OCI-LY7 (cell line): ENCODE measurements around the gene METTL25B. TPM values are rescaled to one million over a fixed set of nuclear protein-coding genes. Genes with fewer than 3 reads are reported as not detected.

Experiments used
- BruUV-seq: library from RNA; stranded (reverse); fragments of 400-500 nt; replicated peaks from 2 replicates; lab custom pipeline; 2021; lab: Mats Ljungman, UMichigan
- CTCF ChIA-PET: fragments of 300-600 bp; sonication (Branson Sonifier 250); formaldehyde crosslinking; loops from one replicate; lab custom pipeline; 2022; ENCODE audit warnings: antibody characterized with exemption; ENCODE audit not compliant: unreplicated experiment; lab: Charles Lee
- POLR2A ChIA-PET: fragments of 300-600 bp; sonication (Branson Sonifier 250); formaldehyde crosslinking; loops from one replicate; lab custom pipeline; 2022; ENCODE audit warnings: antibody characterized with exemption; lab: Charles Lee
- DNase-seq: peaks from one replicate; pipeline ENCODE4 v3.0.0-alpha.2; 2015; ENCODE audit warnings: low spot score
- H2AFZ ChIP-seq: fragments of 200-600 bp; sonication (generic), shearing (Covaris generic); 2 replicates; pipeline ENCODE4 v1.6.1; 2014; ENCODE audit warnings: mild to moderate bottlenecking, antibody characterized with exemption, low read length, moderate library complexity
- H3K27ac ChIP-seq: fragments of 200-600 bp; sonication (generic); 2 replicates; pipeline ENCODE4 v1.5.1; 2014; ENCODE audit warnings: mixed run types, low read depth, mild to moderate bottlenecking, moderate library complexity, low read length, inconsistent platforms; ENCODE audit not compliant: poor library complexity, severe bottlenecking
- H3K36me3 ChIP-seq: fragments of 200-600 bp; sonication (generic); 2 replicates; pipeline ENCODE4 v1.6.1; 2014; ENCODE audit warnings: mild to moderate bottlenecking, antibody characterized with exemption, low read length, moderate library complexity, mixed read lengths; ENCODE audit not compliant: insufficient read depth
- H3K4me1 ChIP-seq: fragments of 200-600 bp; sonication (generic); 2 replicates; pipeline ENCODE4 v1.5.1; 2014; ENCODE audit warnings: mild to moderate bottlenecking, low read length; ENCODE audit not compliant: insufficient read depth, poor library complexity, severe bottlenecking
- H3K4me2 ChIP-seq: fragments of 200-600 bp; sonication (generic); 2 replicates; pipeline ENCODE4 v1.6.1; 2014; ENCODE audit warnings: mild to moderate bottlenecking, low read length
- H3K4me3 ChIP-seq: fragments of 200-600 bp; sonication (generic); 2 replicates; pipeline ENCODE4 v1.5.1; 2014; ENCODE audit warnings: mild to moderate bottlenecking, low read depth, low read length; ENCODE audit not compliant: poor library complexity, severe bottlenecking
- H3K79me2 ChIP-seq: fragments of 200-600 bp; sonication (generic); 2 replicates; pipeline ENCODE4 v1.6.1; 2016; ENCODE audit warnings: low read depth, mild to moderate bottlenecking, low read length, moderate library complexity, mixed read lengths; ENCODE audit not compliant: insufficient read depth
- H3K9me2 ChIP-seq: fragments of 200-600 bp; sonication (generic); 2 replicates; pipeline ENCODE4 v1.6.1; 2016; ENCODE audit warnings: mild to moderate bottlenecking, low read length, mixed read lengths; ENCODE audit not compliant: insufficient read depth
- H3K9me3 ChIP-seq: fragments of 200-600 bp; sonication (generic); 2 replicates; pipeline ENCODE4 v1.6.1; 2014; ENCODE audit warnings: mild to moderate bottlenecking, mixed run types, low read length, mixed read lengths
- H4K20me1 ChIP-seq: fragments of 200-600 bp; sonication (generic); 2 replicates; pipeline ENCODE4 v1.6.1; 2014; ENCODE audit warnings: mild to moderate bottlenecking, antibody characterized with exemption, low read length, moderate library complexity, mixed read lengths; ENCODE audit not compliant: insufficient read depth
- CTCF ChIP-seq: fragments of 200-600 bp; sonication (generic); conservative IDR thresholded peaks from 2 replicates; pipeline ENCODE4 v1.5.1; 2014; ENCODE audit warnings: mild to moderate bottlenecking, antibody characterized with exemption, low read length, moderate library complexity, mixed read lengths
- EZH2phosphoT487 ChIP-seq: fragments of 200-600 bp; sonication (generic); IDR thresholded peaks from 2 replicates; pipeline ENCODE4 v1.6.1; 2018; ENCODE audit warnings: low read depth, borderline replicate concordance, mild to moderate bottlenecking, mixed run types, antibody characterized with exemption, low read length, moderate library complexity, mixed read lengths
- intact Hi-C: fragments of 100-400 bp; cut with micrococcal nuclease; formaldehyde crosslinking; loops from one replicate; pipeline ENCODE4 v1.10.0; 2022; ENCODE audit not compliant: unreplicated experiment
- total RNA-seq, 2 experiments: library from RNA; depleted of rRNA in 1 of 2; stranded (reverse); fragments of >200 nt in 1 of 2; shearing (Covaris generic) in 1 of 2; gene quantifications; 2 replicates each; pipeline ENCODE4 v1.2.3, GENCODE V29; 2014 to 2022

The METTL25B gene
- total RNA-seq, 2 experiments from 2014 or later: 24.7 to 45.6 TPM

DNA sequence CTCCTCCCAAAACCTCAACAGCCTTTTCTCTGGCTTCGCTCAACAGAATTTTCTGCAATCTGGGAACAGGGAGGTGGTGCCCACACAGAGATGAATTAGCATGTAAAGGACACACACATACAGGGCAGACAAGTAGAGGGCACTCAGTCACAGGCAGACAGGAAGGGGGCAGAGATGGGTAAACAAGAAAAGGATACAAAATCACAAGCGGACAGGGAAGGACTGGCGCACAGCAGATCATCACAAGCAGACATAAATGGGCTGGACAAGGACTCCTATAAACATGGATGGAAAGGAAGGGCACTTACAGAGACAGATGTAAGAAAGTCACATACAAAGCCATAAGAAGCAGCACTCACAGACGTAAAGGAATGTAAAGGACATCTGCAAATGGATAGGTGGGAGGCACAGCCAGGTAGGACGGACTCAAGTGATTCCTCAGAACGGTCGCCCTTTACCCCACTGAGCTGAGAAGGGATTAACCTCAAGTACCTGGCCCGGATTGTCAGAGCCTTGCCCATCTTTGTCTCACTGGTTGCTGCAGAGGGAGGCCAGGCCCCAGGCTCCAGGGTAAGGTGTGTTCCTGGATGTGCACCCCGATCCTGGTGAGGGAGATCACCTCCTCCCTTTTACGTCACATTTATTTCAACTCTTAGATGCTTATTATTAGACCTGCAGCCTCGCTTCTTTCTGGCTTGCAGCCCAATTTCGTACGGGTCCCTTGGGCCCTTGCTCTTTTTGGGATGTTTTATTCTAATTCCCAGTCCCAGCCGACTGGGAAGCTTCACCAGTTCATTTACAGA is 38.2 kb downstream of the METTL25B start:
- Histone ChIP-seq H3K4me1 (peaks cover 24% of the 10 kb centered on the region), H3K36me3 (peaks cover 25% of the 10 kb centered on the region), H3K4me2 (peak overlapping the region; percentile 99), H3K4me3 (peak overlapping the region; percentile 82), H3K9me2 (no peaks in the 10 kb centered on the region), H3K79me2 (peaks cover 49% of the 10 kb centered on the region), H3K27ac (peak overlapping the region; percentile 51), H4K20me1 (peaks cover 11% of the 10 kb centered on the region; the same call in 1 of the 2 replicates), H2AFZ (peak overlapping the region; percentile 83), H3K9me3 (no peaks in the 10 kb centered on the region)
- TF ChIP-seq EZH2phosphoT487 (no peak), CTCF (no peak)
- DNase-seq: no peak
- TSS peak; percentile 88 for BruUV-seq
- intact Hi-C loops: loop anchor here (1.0 kb wide), 3 partner anchors 15 to 38 kb away; partner anchors contain the start of genes HDGF, ISG20L2, METTL25B and MRPL24
- ChIA-PET CTCF (interaction anchor here (1.0 kb wide), 1 partner anchor 40 kb away, joined by 8 read pairs; no protein-coding TSS in a partner anchor), POLR2A (interaction anchor here (0.7 to 2.0 kb wide), 4 partner anchors 10 to 39 kb away, joined by 4 to 16 read pairs (median 8); partner anchors contain the start of genes HDGF, ISG20L2, METTL25B and MRPL24)

GRCh38 chr1:156767101-156767878 is 39.0 kb downstream of the METTL25B start, which contains the start of gene PRCC:
TSS of gene PRCC (plus strand) at chr1:156767535. CDS start at chr1:156767772, 237 bp downstream.
- Histone ChIP-seq H4K20me1 (peaks cover 11% of the 10 kb centered on the region; the same call in 1 of the 2 replicates), H2AFZ (peak within 1 kb of the TSS; percentile 83), H3K36me3 (peaks cover 31% of the 10 kb centered on the region), H3K4me2 (peak within 1 kb of the TSS; percentile 99), H3K27ac (peak within 1 kb of the TSS; percentile 64), H3K4me3 (peak within 1 kb of the TSS; percentile 89), H3K79me2 (peaks cover 57% of the 10 kb centered on the region), H3K4me1 (peaks cover 24% of the 10 kb centered on the region), H3K9me2 (no peaks in the 10 kb centered on the region), H3K9me3 (no peaks in the 10 kb centered on the region)
- ChIA-PET CTCF (interaction anchor here (0.6 to 1.0 kb wide), 2 partner anchors 41 to 49 kb away, joined by 3 to 8 read pairs; no protein-coding TSS in a partner anchor), POLR2A (interaction anchor here (0.7 to 2.0 kb wide), 5 partner anchors 11 to 39 kb away, joined by 3 to 16 read pairs (median 6); partner anchors contain the start of genes HDGF, ISG20L2, METTL25B and MRPL24)
- DNase-seq: peak; percentile 99
- intact Hi-C loops: loop anchor here (1.0 kb wide), 3 partner anchors 16 to 39 kb away; partner anchors contain the start of genes HDGF, ISG20L2, METTL25B and MRPL24
- no TSS peak for BruUV-seq
- TF ChIP-seq CTCF: no peak
- no peak for TF ChIP-seq EZH2phosphoT487
